ENCODE results near the gene SRD5A2. TPM values are rescaled to one million over a fixed set of nuclear protein-coding genes. Genes with fewer than 3 reads are reported as not detected.

The SRD5A2 gene
- total and polyA plus RNA-seq, 9 donors, result under 0.01 to 0.07 (median 0.05) TPM; not detected in 4

- DNase-seq, result no peak
- no peak overlapping the region for H3K4me3 ChIP-seq (ENCODE audit: low read length)
- H3K27me3 ChIP-seq (ENCODE audit: control insufficient read depth, insufficient read depth, low read length), result no peaks in the 10 kb centered on the region
- no peaks in the 10 kb centered on the region for H3K9me3 ChIP-seq (replicated peaks; ENCODE audit: control insufficient read depth, low read depth, low read length)
- WGBS (ENCODE audit: insufficient coverage), result no CpG with 5 or more reads among the region's 1 CpG
- H3K27ac ChIP-seq (ENCODE audit: low read length), result no peak overlapping the region
- no peaks in the 10 kb centered on the region for H3K36me3 ChIP-seq (ENCODE audit: control insufficient read depth, insufficient read depth, low read length)
- no peaks in the 10 kb centered on the region for H3K4me1 ChIP-seq (ENCODE audit: control insufficient read depth, insufficient read depth, low read length)
Observed at GRCh38 chr2:31534636-31535035, 46.1 kb downstream of the SRD5A2 start.

- Histone ChIP-seq H3K27ac (ENCODE audit: low read length) (no peak overlapping the region), H3K4me1 (ENCODE audit: control insufficient read depth, insufficient read depth, low read length) (no peaks in the 10 kb centered on the region), H3K36me3 (ENCODE audit: control insufficient read depth, insufficient read depth, low read length) (no peaks in the 10 kb centered on the region), H3K9me3 (replicated peaks; ENCODE audit: control insufficient read depth, low read depth, low read length) (no peaks in the 10 kb centered on the region), H3K4me3 (ENCODE audit: low read length) (no peak overlapping the region), H3K27me3 (ENCODE audit: control insufficient read depth, insufficient read depth, low read length) (no peaks in the 10 kb centered on the region)
- WGBS (ENCODE audit: insufficient coverage), result 89% methylated on average over 1 of the region's 1 CpG
- DNase-seq, result no peak
Observed at GRCh38 chr2:31533036-31533435, 47.7 kb downstream of the SRD5A2 start.

GRCh38 chr2:31531101-31531500 is 49.6 kb downstream of the SRD5A2 start:
- Histone ChIP-seq H3K36me3 (ENCODE audit: control insufficient read depth, insufficient read depth, low read length) (no peaks in the 10 kb centered on the region), H3K27ac (ENCODE audit: low read length) (no peak overlapping the region), H3K9me3 (replicated peaks; ENCODE audit: control insufficient read depth, low read depth, low read length) (no peaks in the 10 kb centered on the region), H3K4me3 (ENCODE audit: low read length) (no peak overlapping the region), H3K27me3 (ENCODE audit: control insufficient read depth, insufficient read depth, low read length) (no peaks in the 10 kb centered on the region), H3K4me1 (ENCODE audit: control insufficient read depth, insufficient read depth, low read length) (no peaks in the 10 kb centered on the region)
- DNase-seq, result no peak
- no CpG with 5 or more reads among the region's 5 CpGs for WGBS (ENCODE audit: insufficient coverage)

- no peaks in the 10 kb centered on the region for H3K4me1 ChIP-seq (ENCODE audit: control insufficient read depth, insufficient read depth, low read length)
- no peak overlapping the region for H3K4me3 ChIP-seq (ENCODE audit: low read length)
- no peaks in the 10 kb centered on the region for H3K27me3 ChIP-seq (ENCODE audit: control insufficient read depth, insufficient read depth, low read length)
- no peak for DNase-seq
- H3K36me3 ChIP-seq (ENCODE audit: control insufficient read depth, insufficient read depth, low read length), result no peaks in the 10 kb centered on the region
- WGBS (ENCODE audit: insufficient coverage), result 95% methylated on average over 6 of the region's 8 CpGs
- no peak overlapping the region for H3K27ac ChIP-seq (ENCODE audit: low read length)
- H3K9me3 ChIP-seq (replicated peaks; ENCODE audit: control insufficient read depth, low read depth, low read length), result no peaks in the 10 kb centered on the region
Observed at GRCh38 chr2:31529256-31529655, 51.5 kb downstream of the SRD5A2 start.

GRCh38 chr2:31528823-31529222 is 51.9 kb downstream of the SRD5A2 start:
- no peaks in the 10 kb centered on the region for H3K9me3 ChIP-seq (replicated peaks; ENCODE audit: control insufficient read depth, low read depth, low read length)
- no peaks in the 10 kb centered on the region for H3K36me3 ChIP-seq (ENCODE audit: control insufficient read depth, insufficient read depth, low read length)
- DNase-seq, result no peak
- no peak overlapping the region for H3K27ac ChIP-seq (ENCODE audit: low read length)
- no peak overlapping the region for H3K4me3 ChIP-seq (ENCODE audit: low read length)
- no CpG with 5 or more reads among the region's 6 CpGs for WGBS (ENCODE audit: insufficient coverage)
- no peaks in the 10 kb centered on the region for H3K4me1 ChIP-seq (ENCODE audit: control insufficient read depth, insufficient read depth, low read length)
- H3K27me3 ChIP-seq (ENCODE audit: control insufficient read depth, insufficient read depth, low read length), result no peaks in the 10 kb centered on the region

GRCh38 chr2:31526946-31527732 is 53.6 kb downstream of the SRD5A2 start:
- H3K4me1 ChIP-seq (ENCODE audit: control insufficient read depth, insufficient read depth, low read length), result no peaks in the 10 kb centered on the region
- no peak for DNase-seq
- WGBS (ENCODE audit: insufficient coverage), result 78% methylated on average over 9 of the region's 15 CpGs
- no peaks in the 10 kb centered on the region for H3K36me3 ChIP-seq (ENCODE audit: control insufficient read depth, insufficient read depth, low read length)
- H3K4me3 ChIP-seq (ENCODE audit: low read length), result no peak overlapping the region
- no peaks in the 10 kb centered on the region for H3K27me3 ChIP-seq (ENCODE audit: control insufficient read depth, insufficient read depth, low read length)
- no peak overlapping the region for H3K27ac ChIP-seq (ENCODE audit: low read length)
- no peaks in the 10 kb centered on the region for H3K9me3 ChIP-seq (replicated peaks; ENCODE audit: control insufficient read depth, low read depth, low read length)

GRCh38 chr2:31525876-31526275 is 54.9 kb downstream of the SRD5A2 start:
- DNase-seq, result no peak
- Histone ChIP-seq H3K9me3 (replicated peaks; ENCODE audit: control insufficient read depth, low read depth, low read length) (no peaks in the 10 kb centered on the region), H3K27me3 (ENCODE audit: control insufficient read depth, insufficient read depth, low read length) (no peaks in the 10 kb centered on the region), H3K4me3 (ENCODE audit: low read length) (no peak overlapping the region), H3K27ac (ENCODE audit: low read length) (no peak overlapping the region), H3K4me1 (ENCODE audit: control insufficient read depth, insufficient read depth, low read length) (no peaks in the 10 kb centered on the region), H3K36me3 (ENCODE audit: control insufficient read depth, insufficient read depth, low read length) (no peaks in the 10 kb centered on the region)
- 85% methylated on average over 2 of the region's 5 CpGs for WGBS (ENCODE audit: insufficient coverage)

GRCh38 chr2:31524592-31524991 is 56.1 kb downstream of the SRD5A2 start:
- no peak overlapping the region for H3K27ac ChIP-seq (ENCODE audit: low read length)
- H3K9me3 ChIP-seq (replicated peaks; ENCODE audit: control insufficient read depth, low read depth, low read length), result no peaks in the 10 kb centered on the region
- H3K36me3 ChIP-seq (ENCODE audit: control insufficient read depth, insufficient read depth, low read length), result no peaks in the 10 kb centered on the region
- no peak for DNase-seq
- no peak overlapping the region for H3K4me3 ChIP-seq (ENCODE audit: low read length)
- WGBS (ENCODE audit: insufficient coverage), result 100% methylated on average over 1 of the region's 4 CpGs
- H3K27me3 ChIP-seq (ENCODE audit: control insufficient read depth, insufficient read depth, low read length), result no peaks in the 10 kb centered on the region
- H3K4me1 ChIP-seq (ENCODE audit: control insufficient read depth, insufficient read depth, low read length), result no peaks in the 10 kb centered on the region

- no peaks in the 10 kb centered on the region for H3K27me3 ChIP-seq (ENCODE audit: control insufficient read depth, insufficient read depth, low read length)
- no CpG with 5 or more reads among the region's 8 CpGs for WGBS (ENCODE audit: insufficient coverage)
- peak; percentile 11 for DNase-seq
Observed at GRCh38 chr2:31523871-31524492, 56.8 kb downstream of the SRD5A2 start.

GRCh38 chr2:31522786-31523185 is 58.0 kb downstream of the SRD5A2 start:
- WGBS (ENCODE audit: insufficient coverage), result 60% methylated on average over 1 of the region's 4 CpGs
- no peak for DNase-seq
- H3K27me3 ChIP-seq (ENCODE audit: control insufficient read depth, insufficient read depth, low read length), result no peaks in the 10 kb centered on the region
- H3K9me3 ChIP-seq (replicated peaks; ENCODE audit: control insufficient read depth, low read depth, low read length), result no peaks in the 10 kb centered on the region
- H3K27ac ChIP-seq (ENCODE audit: low read length), result no peak overlapping the region
- no peaks in the 10 kb centered on the region for H3K36me3 ChIP-seq (ENCODE audit: control insufficient read depth, insufficient read depth, low read length)
- no peaks in the 10 kb centered on the region for H3K4me1 ChIP-seq (ENCODE audit: control insufficient read depth, insufficient read depth, low read length)
- no peak overlapping the region for H3K4me3 ChIP-seq (ENCODE audit: low read length)

More at GRCh38 chr2:31523871-31524492, 56.8 kb downstream of the SRD5A2 start:
- Histone ChIP-seq H3K9me3 (replicated peaks; ENCODE audit: control insufficient read depth, low read depth, low read length) (no peaks in the 10 kb centered on the region), H3K4me1 (ENCODE audit: control insufficient read depth, insufficient read depth, low read length) (no peaks in the 10 kb centered on the region), H3K27ac (ENCODE audit: low read length) (no peak overlapping the region), H3K36me3 (ENCODE audit: control insufficient read depth, insufficient read depth, low read length) (no peaks in the 10 kb centered on the region), H3K4me3 (ENCODE audit: low read length) (no peak overlapping the region)

Measured in muscle of leg (tissue), 11 donors.